Thyroid gland (tissue), 4 donors: ENCODE data around the gene ELP2.

ENCODE experiments used
- CTCF ChIP-seq, 6 experiments: fragments of 200-600 bp in 3 of 6; fragments of 450-650 bp in 3 of 6; sonication (generic) in 3 of 6; IDR thresholded peaks; one replicate each; pipeline ENCODE4 v1.5.1; 2016 to 2019; ENCODE audit warnings: antibody characterized with exemption in 6 of 6, mild to moderate bottlenecking in 2 of 6, inconsistent platforms in 1 of 6, moderate library complexity in 1 of 6
- POLR2A ChIP-seq, 2 donors: fragments of 450-650 bp; IDR thresholded peaks; one replicate each; pipeline ENCODE4 v1.6.1; 2017; ENCODE audit warnings: antibody characterized with exemption in 2 of 2, mild to moderate bottlenecking in 2 of 2, moderate library complexity in 1 of 2

DNA sequence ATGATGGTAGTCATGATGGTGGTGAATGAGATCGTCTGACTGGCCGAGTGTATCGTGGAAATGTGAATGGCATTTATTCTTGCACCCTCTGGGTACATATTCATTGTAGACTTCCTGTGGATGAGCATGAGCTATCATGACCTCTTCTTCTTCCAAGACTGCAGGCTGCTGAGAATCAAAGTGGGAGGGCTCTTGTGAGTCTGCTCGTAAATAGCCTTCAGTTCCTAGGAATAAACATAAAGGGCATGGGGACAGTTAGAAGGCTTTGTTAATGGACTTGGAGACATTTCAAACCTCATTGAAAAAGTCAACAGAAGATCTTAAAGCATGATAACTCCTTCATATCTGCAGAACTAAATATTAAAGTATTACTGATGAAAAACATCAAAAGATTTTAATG is 15.4 kb upstream of the ELP2 start:
- TF ChIP-seq CTCF (IDR thresholded peaks at IDR 0.05) (no peak), POLR2A (IDR thresholded peaks at IDR 0.05) (no peak)
